GM12874 (cell line): ENCODE results near the gene NGRN.

Experiments used
- TF ChIP-seq, protein P1 (sequence below): IDR thresholded peaks from 2 replicates; pipeline ENCODE4 v1.5.1; 2011; ENCODE audit warnings: low read depth, mild to moderate bottlenecking, control low read depth, low read length, moderate library complexity; ENCODE audit not compliant: insufficient read depth

NGRN gene

GRCh38 chr15:90271459-90272166, 6.1 kb downstream of the NGRN start:
- TF ChIP-seq, protein P1, sequence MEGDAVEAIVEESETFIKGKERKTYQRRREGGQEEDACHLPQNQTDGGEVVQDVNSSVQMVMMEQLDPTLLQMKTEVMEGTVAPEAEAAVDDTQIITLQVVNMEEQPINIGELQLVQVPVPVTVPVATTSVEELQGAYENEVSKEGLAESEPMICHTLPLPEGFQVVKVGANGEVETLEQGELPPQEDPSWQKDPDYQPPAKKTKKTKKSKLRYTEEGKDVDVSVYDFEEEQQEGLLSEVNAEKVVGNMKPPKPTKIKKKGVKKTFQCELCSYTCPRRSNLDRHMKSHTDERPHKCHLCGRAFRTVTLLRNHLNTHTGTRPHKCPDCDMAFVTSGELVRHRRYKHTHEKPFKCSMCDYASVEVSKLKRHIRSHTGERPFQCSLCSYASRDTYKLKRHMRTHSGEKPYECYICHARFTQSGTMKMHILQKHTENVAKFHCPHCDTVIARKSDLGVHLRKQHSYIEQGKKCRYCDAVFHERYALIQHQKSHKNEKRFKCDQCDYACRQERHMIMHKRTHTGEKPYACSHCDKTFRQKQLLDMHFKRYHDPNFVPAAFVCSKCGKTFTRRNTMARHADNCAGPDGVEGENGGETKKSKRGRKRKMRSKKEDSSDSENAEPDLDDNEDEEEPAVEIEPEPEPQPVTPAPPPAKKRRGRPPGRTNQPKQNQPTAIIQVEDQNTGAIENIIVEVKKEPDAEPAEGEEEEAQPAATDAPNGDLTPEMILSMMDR = no peak

DNA sequence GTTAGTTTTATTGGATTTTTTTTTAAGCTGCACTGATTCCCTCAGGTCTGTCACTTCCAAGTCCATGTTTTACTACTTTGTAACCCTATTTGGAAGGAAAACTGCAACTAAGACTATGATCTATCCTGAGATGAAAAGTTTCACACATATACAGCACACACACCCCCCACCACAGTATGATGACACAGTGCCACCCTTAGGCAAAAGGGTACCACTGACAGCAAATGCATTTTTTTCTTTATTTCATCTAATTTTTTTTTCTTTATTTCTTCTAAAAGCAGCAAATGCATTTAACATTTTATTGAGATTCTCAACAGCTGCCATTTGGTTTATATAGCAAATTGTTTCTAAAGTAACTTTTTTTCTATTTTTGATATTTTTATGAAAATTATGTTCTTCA, 21.2 kb downstream of the NGRN start:
- TF ChIP-seq, protein P1 = peak; percentile 48

DNA sequence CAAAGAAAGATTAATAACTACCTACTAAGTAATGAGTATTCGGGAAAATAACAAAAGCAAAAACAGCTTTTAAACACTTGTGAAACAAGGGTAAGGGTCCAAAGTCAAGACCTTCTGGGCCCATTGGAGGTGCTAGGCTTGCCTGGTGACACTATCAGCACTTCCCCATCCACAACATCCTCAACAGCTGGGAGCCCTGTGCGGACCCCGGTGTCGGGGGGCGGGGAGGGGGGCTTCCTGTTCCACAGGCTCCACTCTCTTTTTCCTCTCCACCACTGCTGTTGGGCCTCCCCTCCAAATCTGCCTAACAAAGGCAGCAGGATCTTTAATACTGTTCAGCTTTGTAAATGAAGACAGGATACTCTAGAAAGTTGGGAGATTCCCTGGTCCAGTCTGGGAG, 21.6 kb downstream of the NGRN start:
- TF ChIP-seq, protein P1 = no peak

- TF ChIP-seq, protein P1 = no peak
Observed at GRCh38 chr15:90287946-90288345, 22.5 kb downstream of the NGRN start.

DNA sequence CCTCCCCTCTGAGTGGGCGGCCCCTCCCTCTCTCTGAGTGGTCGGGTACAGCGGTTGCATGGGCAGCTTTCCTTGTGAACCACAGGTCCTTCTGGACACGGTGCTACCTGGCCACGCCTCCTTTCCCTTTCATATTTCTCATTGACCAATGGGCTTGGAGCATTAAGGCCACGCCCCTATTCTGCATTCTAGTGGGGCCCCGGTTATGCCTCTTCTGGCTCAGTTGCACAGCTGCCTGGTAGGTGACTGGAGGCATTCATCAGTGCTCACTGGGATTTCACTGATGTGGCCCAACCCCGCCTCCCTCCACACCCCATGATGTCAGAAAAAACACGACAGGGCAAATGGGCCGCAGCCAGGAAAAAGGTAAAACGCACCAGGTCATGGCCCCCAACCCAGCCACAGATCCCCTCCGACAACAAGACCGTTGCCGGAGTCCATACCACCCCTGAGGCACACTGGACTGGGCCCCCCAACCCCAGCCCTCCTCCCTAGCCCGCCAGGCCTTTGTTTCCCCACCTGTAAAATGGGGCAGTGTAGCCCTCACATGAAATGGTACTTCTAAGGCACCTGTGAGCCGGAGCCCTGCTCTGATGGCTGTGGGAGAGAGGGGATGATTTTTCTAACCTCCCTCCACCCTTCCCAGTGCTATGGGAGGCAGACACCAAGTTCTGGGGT, 26.3 kb downstream of the NGRN start:
- TF ChIP-seq, protein P1 = no peak

DNA sequence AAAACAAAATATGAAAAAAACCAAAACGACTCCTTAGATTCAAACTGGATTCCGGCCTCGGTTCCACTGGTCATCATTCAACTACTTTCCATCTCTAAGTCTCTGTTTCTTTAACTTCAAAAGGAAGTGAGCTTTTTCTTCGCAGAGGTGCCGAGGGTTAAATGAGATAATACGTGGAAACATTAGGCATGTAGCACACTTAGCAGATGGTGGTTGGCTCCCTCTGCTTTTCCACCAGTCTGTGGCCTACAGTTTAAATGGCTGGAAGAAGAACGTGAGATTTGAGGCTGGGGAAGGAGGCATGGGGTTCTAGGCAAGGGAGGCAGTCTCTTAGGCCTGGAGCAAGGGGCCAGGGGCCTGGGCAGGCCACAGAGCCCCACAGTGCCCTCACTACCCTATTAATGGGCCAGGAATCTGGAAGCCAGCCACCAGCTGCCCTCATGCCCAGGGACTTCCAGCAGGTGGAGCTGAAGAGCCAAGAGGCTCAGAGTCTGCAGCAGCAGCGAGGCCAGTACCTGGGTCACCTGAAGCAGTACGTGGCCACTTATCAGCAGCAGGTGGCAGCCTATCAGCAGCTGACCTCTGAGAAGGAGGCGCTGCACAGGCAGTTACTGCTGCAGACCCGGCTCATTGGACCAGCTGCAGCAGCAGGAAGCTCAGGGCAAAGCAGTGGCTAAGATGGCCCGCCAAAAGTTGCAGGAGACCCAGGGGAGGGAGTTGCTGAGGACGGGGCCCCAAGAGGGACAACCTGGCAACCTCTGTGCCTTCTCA, 27.8 kb downstream of the NGRN start:
- TF ChIP-seq, protein P1 = peak; percentile 94

DNA sequence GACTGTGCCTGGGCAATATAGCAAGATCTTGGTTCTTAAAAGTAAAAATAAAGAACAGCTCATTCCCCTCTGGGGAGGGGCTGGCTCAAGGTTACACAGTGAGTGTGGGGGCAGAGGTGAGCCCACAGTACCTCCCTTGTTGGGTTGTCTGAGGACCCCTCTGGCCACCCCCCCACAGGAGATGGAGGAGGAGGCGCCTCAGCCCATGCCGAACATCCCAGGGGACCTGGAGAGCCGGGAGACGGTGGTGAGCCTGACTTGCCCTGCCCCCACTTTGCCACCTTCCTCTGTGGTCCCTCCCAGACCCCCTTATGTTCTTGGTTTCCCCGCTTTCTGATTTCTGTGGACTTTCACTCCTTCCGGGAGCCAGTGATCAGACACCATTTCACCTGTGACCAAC, 28.7 kb downstream of the NGRN start:
- TF ChIP-seq, protein P1 = no peak
